ENCODE data around the gene CYP2S1.

CYP2S1 gene

GRCh38 chr19:41218249-41218614 is 25.2 kb downstream of the CYP2S1 start:
- no peak for DNase-seq
- Histone ChIP-seq H3K36me3 (no peaks in the 10 kb centered on the region), H3K27ac (peak overlapping the region; percentile 48), H3K9me3 (ENCODE audit: severe bottlenecking) (no peaks in the 10 kb centered on the region), H3K27me3 (ENCODE audit: insufficient read depth, low read depth, severe bottlenecking) (no peaks in the 10 kb centered on the region), H3K4me3 (ENCODE audit: low read depth, low read length) (no peak overlapping the region)
- TF ChIP-seq CTCF (IDR thresholded peaks at IDR 0.05; ENCODE audit: low read depth, low read length), result no peak

GRCh38 chr19:41218615-41219507 is 25.8 kb downstream of the CYP2S1 start, which contains the start of gene AXL:
Gene AXL (plus strand): TSS chr19:41219223. CDS start chr19:41219393, 170 bp downstream.
- Histone ChIP-seq H3K4me3 (ENCODE audit: low read depth, low read length) (peak within 1 kb of the TSS; percentile 38), H3K9me3 (ENCODE audit: severe bottlenecking) (no peaks in the 10 kb centered on the region), H3K27ac (peak within 1 kb of the TSS; percentile 48), H3K36me3 (no peaks in the 10 kb centered on the region), H3K27me3 (ENCODE audit: insufficient read depth, low read depth, severe bottlenecking) (no peaks in the 10 kb centered on the region)
- no peak for TF ChIP-seq CTCF (IDR thresholded peaks at IDR 0.05; ENCODE audit: low read depth, low read length)
- peak; percentile 53 for DNase-seq

- no peak overlapping the region for H3K27ac ChIP-seq
- no peaks in the 10 kb centered on the region for H3K36me3 ChIP-seq
- no peak for DNase-seq
- no peak for TF ChIP-seq CTCF (IDR thresholded peaks at IDR 0.05; ENCODE audit: low read depth, low read length)
- H3K4me3 ChIP-seq (ENCODE audit: low read depth, low read length), result no peak overlapping the region
- H3K9me3 ChIP-seq (ENCODE audit: severe bottlenecking), result no peaks in the 10 kb centered on the region
- no peaks in the 10 kb centered on the region for H3K27me3 ChIP-seq (ENCODE audit: insufficient read depth, low read depth, severe bottlenecking)
Observed at GRCh38 chr19:41219924-41220567, 27.0 kb downstream of the CYP2S1 start.

GRCh38 chr19:41220811-41221210 is 27.8 kb downstream of the CYP2S1 start:
- no peaks in the 10 kb centered on the region for H3K27me3 ChIP-seq (ENCODE audit: insufficient read depth, low read depth, severe bottlenecking)
- no peak overlapping the region for H3K4me3 ChIP-seq (ENCODE audit: low read depth, low read length)
- no peak for DNase-seq
- H3K27ac ChIP-seq, result no peak overlapping the region
- H3K9me3 ChIP-seq (ENCODE audit: severe bottlenecking), result no peaks in the 10 kb centered on the region
- no peak for TF ChIP-seq CTCF (IDR thresholded peaks at IDR 0.05; ENCODE audit: low read depth, low read length)
- H3K36me3 ChIP-seq, result no peaks in the 10 kb centered on the region

GRCh38 chr19:41221514-41222205 is 28.6 kb downstream of the CYP2S1 start:
- H3K27me3 ChIP-seq (ENCODE audit: insufficient read depth, low read depth, severe bottlenecking), result no peaks in the 10 kb centered on the region
- no peak overlapping the region for H3K27ac ChIP-seq
- no peaks in the 10 kb centered on the region for H3K9me3 ChIP-seq (ENCODE audit: severe bottlenecking)
- no peak for DNase-seq
- H3K4me3 ChIP-seq (ENCODE audit: low read depth, low read length), result no peak overlapping the region
- H3K36me3 ChIP-seq, result no peaks in the 10 kb centered on the region
- TF ChIP-seq CTCF (IDR thresholded peaks at IDR 0.05; ENCODE audit: low read depth, low read length), result no peak

All from WERI-Rb-1 (cell line).